ENCODE data around the gene MRPS18A.

- TF ChIP-seq POLR2A (IDR thresholded peaks at IDR 0.05; ENCODE audit: low read depth, low read length) (no peak), PAX5 (IDR thresholded peaks at IDR 0.05; ENCODE audit: insufficient read depth, low read length, severe bottlenecking) (no peak), POLR2AphosphoS5 (IDR thresholded peaks at IDR 0.05; ENCODE audit: low read depth, low read length) (no peak)
These were observed 21.5 kb upstream of the MRPS18A start for GRCh38 chr6:43708860-43709653.

Data from GM12891 (cell line).